Measurements from ENCODE around the gene RAPGEF3.

DNA sequence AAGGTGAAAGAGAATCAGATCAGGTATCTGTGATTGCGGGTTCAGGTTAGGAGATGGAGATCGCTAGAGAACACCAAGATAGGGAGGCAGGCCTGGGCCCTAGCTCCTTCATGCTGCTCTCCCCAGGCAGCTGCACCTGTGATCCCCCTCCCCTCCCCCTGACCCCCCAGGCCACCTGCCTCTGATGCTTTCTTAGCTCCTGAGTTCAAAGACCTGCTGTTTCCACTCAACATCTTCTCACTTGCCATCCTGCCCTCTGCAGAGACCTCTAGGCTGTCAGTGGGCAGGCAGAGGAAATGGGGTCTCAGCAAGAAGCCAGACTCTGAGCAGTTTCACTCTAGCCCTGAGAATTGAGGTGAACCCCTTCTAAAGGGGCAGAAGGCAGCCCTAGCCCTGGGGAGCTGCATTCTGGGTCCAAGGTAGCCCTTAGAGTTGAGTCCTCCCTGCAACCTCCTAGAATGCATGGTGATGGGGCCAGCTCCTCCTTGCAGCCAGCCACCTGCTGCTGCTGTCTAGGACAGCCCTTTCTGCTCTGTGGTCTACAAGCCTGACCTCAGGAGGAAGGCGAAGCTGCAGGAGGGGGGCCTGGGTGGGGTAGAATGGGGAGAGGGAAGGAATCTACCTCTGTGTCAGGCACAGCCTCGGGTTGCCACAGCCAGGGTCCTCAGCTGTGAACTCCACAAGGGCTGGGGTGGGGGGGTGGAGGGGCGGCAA lies 8.0 kb upstream of the RAPGEF3 start:
- no peak for TF ChIP-seq POLR2A (IDR thresholded peaks at IDR 0.05; ENCODE audit: control extremely low read depth in 1 of 2, low read depth in 2 of 2, low read length in 2 of 2)
- TF ChIP-seq, protein P1, sequence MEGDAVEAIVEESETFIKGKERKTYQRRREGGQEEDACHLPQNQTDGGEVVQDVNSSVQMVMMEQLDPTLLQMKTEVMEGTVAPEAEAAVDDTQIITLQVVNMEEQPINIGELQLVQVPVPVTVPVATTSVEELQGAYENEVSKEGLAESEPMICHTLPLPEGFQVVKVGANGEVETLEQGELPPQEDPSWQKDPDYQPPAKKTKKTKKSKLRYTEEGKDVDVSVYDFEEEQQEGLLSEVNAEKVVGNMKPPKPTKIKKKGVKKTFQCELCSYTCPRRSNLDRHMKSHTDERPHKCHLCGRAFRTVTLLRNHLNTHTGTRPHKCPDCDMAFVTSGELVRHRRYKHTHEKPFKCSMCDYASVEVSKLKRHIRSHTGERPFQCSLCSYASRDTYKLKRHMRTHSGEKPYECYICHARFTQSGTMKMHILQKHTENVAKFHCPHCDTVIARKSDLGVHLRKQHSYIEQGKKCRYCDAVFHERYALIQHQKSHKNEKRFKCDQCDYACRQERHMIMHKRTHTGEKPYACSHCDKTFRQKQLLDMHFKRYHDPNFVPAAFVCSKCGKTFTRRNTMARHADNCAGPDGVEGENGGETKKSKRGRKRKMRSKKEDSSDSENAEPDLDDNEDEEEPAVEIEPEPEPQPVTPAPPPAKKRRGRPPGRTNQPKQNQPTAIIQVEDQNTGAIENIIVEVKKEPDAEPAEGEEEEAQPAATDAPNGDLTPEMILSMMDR (IDR thresholded peaks at IDR 0.05; ENCODE audit: control extremely low read depth in 1 of 3, insufficient read depth in 1 of 3, low read depth in 1 of 3, low read length in 3 of 3), result no peak
- TF ChIP-seq KDM1A (IDR thresholded peaks at IDR 0.05; ENCODE audit: borderline replicate concordance, low read length), result no peak
- no peak for TF ChIP-seq CHD2 (IDR thresholded peaks at IDR 0.05; ENCODE audit: low read length)

Measured in H1 (cell line).